Cardiac muscle cell (in vitro differentiated cells and primary cell): Measurements from ENCODE around the gene TRPV4. TPM values are rescaled to one million over a fixed set of nuclear protein-coding genes. Genes with fewer than 3 reads are reported as not detected.

Experiments
- DNase-seq, 2 donors: peaks; one replicate each; pipeline versions ENCODE4 v3.0.0 to v3.0.0-alpha.2; 2010 to 2017; ENCODE audit warnings: low read depth in 1 of 2, low spot score in 1 of 2
- H3K27ac ChIP-seq: fragments of 200-600 bp; sonication (generic); 2 replicates; pipeline ENCODE4 v1.5.1; 2016
- H3K27me3 ChIP-seq: fragments of 200-600 bp; sonication (generic); 2 replicates; pipeline ENCODE4 v1.6.0; 2016; ENCODE audit warnings: control low read depth
- H3K36me3 ChIP-seq: fragments of 200-600 bp; sonication (generic); 2 replicates; pipeline ENCODE4 v1.5.1; 2016; ENCODE audit warnings: control low read depth
- H3K4me1 ChIP-seq: fragments of 200-600 bp; sonication (generic); 2 replicates; pipeline ENCODE4 v1.8.1; 2017; ENCODE audit warnings: low read depth, mild to moderate bottlenecking, mixed run types
- H3K4me3 ChIP-seq: fragments of 200-600 bp; sonication (generic); 2 replicates; pipeline ENCODE4 v1.5.1; 2016; ENCODE audit warnings: mild to moderate bottlenecking
- H3K9me3 ChIP-seq: fragments of 200-600 bp; sonication (generic); 2 replicates; pipeline ENCODE4 v1.5.1; 2017; ENCODE audit warnings: low read depth, mild to moderate bottlenecking, control low read depth
- polyA plus RNA-seq: library from polyadenylated mRNA; unstranded; fragments of >200 nt; fragmentation: Nextera tagmentation; extraction: Ambion mirVana; gene quantifications from 2 replicates; pipeline ENCODE4 v1.2.1, GENCODE V29; 2016
- total RNA-seq: library from RNA; depleted of rRNA; stranded (reverse); fragments of >200 nt; gene quantifications from 2 replicates; pipeline ENCODE4 v1.2.3, GENCODE V29; 2016
- TF ChIP-seq, protein P1 (sequence below): IDR thresholded peaks from 2 replicates; pipeline ENCODE4 v1.5.1; 2012; ENCODE audit warnings: low read depth, mild to moderate bottlenecking, low read length

Gene TRPV4
- total and polyA plus RNA-seq, 2 experiments from 2014 or later = 2.4 to 4.1 TPM

- no peak for DNase-seq
- TF ChIP-seq, protein P1, sequence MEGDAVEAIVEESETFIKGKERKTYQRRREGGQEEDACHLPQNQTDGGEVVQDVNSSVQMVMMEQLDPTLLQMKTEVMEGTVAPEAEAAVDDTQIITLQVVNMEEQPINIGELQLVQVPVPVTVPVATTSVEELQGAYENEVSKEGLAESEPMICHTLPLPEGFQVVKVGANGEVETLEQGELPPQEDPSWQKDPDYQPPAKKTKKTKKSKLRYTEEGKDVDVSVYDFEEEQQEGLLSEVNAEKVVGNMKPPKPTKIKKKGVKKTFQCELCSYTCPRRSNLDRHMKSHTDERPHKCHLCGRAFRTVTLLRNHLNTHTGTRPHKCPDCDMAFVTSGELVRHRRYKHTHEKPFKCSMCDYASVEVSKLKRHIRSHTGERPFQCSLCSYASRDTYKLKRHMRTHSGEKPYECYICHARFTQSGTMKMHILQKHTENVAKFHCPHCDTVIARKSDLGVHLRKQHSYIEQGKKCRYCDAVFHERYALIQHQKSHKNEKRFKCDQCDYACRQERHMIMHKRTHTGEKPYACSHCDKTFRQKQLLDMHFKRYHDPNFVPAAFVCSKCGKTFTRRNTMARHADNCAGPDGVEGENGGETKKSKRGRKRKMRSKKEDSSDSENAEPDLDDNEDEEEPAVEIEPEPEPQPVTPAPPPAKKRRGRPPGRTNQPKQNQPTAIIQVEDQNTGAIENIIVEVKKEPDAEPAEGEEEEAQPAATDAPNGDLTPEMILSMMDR = no peak
- H3K4me1 ChIP-seq = peaks cover 45% of the 10 kb centered on the region
- H3K9me3 ChIP-seq = no peaks in the 10 kb centered on the region
- no peak overlapping the region for H3K4me3 ChIP-seq
- H3K27me3 ChIP-seq = no peaks in the 10 kb centered on the region
- H3K27ac ChIP-seq = peak overlapping the region; percentile 50
- H3K36me3 ChIP-seq = no peaks in the 10 kb centered on the region
Measured at GRCh38 chr12:109738878-109739665, 94.1 kb downstream of the TRPV4 start.

GRCh38 chr12:109738209-109738608, 95.0 kb downstream of the TRPV4 start:
- Histone ChIP-seq H3K4me1 (peaks cover 45% of the 10 kb centered on the region), H3K27ac (no peak overlapping the region), H3K27me3 (no peaks in the 10 kb centered on the region), H3K4me3 (no peak overlapping the region), H3K36me3 (no peaks in the 10 kb centered on the region), H3K9me3 (no peaks in the 10 kb centered on the region)
- no peak for DNase-seq
- TF ChIP-seq, protein P1 = no peak

- no peak overlapping the region for H3K27ac ChIP-seq
- H3K4me3 ChIP-seq = no peak overlapping the region
- H3K9me3 ChIP-seq = no peaks in the 10 kb centered on the region
- H3K27me3 ChIP-seq = no peaks in the 10 kb centered on the region
- DNase-seq = no peak
- TF ChIP-seq, protein P1 = no peak
- no peaks in the 10 kb centered on the region for H3K36me3 ChIP-seq
- peaks cover 40% of the 10 kb centered on the region for H3K4me1 ChIP-seq
Measured at GRCh38 chr12:109737631-109738030, 95.6 kb downstream of the TRPV4 start.

GRCh38 chr12:109737126-109737525, 96.1 kb downstream of the TRPV4 start:
- DNase-seq = no peak
- H3K27ac ChIP-seq = no peak overlapping the region
- TF ChIP-seq, protein P1 = no peak

DNA sequence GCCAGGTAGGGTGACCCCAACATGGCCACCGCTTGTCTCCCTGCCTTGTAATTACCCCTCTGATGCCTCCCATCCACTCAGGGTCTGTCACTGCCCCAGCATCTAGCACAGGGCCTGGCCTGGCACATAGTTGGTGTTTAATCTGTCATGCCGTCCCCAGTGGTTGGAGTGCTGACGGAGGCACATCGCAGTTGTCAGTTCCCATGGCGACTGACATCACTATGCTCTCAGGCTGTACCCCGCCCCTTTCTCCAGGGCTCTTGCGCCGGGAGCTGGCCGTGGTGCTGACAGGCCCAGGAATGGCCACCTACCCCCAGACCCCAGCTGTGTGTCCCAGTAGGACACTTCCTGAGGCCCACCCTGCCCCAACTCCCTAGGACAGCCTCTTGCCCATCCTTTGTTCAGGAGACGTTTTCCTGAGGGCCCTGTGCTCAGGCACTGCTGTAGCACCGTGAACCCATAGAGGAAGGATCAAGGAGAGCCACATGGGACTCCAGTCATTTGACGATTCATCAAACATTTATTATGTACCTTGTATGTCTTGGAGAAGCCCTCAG, 96.6 kb downstream of the TRPV4 start:
- H3K27ac ChIP-seq = no peak overlapping the region
- H3K4me1 ChIP-seq = peaks cover 30% of the 10 kb centered on the region
- TF ChIP-seq, protein P1 = no peak
- no peak overlapping the region for H3K4me3 ChIP-seq
- peak; percentile 72 to 91 for DNase-seq
- H3K36me3 ChIP-seq = no peaks in the 10 kb centered on the region
- no peaks in the 10 kb centered on the region for H3K27me3 ChIP-seq
- H3K9me3 ChIP-seq = no peaks in the 10 kb centered on the region

More at GRCh38 chr12:109737126-109737525, 96.1 kb downstream of the TRPV4 start:
- Histone ChIP-seq H3K4me1 (peaks cover 35% of the 10 kb centered on the region), H3K36me3 (no peaks in the 10 kb centered on the region), H3K4me3 (no peak overlapping the region), H3K9me3 (no peaks in the 10 kb centered on the region), H3K27me3 (no peaks in the 10 kb centered on the region)
